K562 (cell line): Measurements from ENCODE around the gene ERAL1. TPM values are rescaled to one million over a fixed set of nuclear protein-coding genes. Genes with fewer than 3 reads are reported as not detected.

Source experiments
- BCLAF1 ChIP-seq, 2 experiments: fragments of 450-650 bp in 1 of 2; IDR thresholded peaks; 2 replicates each; pipeline ENCODE4 v1.6.1; 2011 to 2017; ENCODE audit warnings: low read depth in 2 of 2, antibody characterized with exemption in 1 of 2, borderline replicate concordance in 1 of 2, low read length in 1 of 2, mild to moderate bottlenecking in 1 of 2, mixed read lengths in 1 of 2; ENCODE audit not compliant: control insufficient read depth in 1 of 2
- DPF2 ChIP-seq: fragments of 450-650 bp; IDR thresholded peaks from 2 replicates; pipeline ENCODE4 v1.6.1; 2016
- FOXK2 ChIP-seq, 2 experiments: fragments of 450-650 bp; IDR thresholded peaks in 1 of 2; conservative IDR thresholded peaks in 1 of 2; 2 replicates each; pipeline ENCODE4 v1.6.1; 2016; ENCODE audit warnings: low read depth in 2 of 2, mild to moderate bottlenecking in 1 of 2
- HLTF ChIP-seq: fragments of 450-650 bp; IDR thresholded peaks from 2 replicates; pipeline ENCODE4 v1.6.1; 2016
- MIER1 ChIP-seq: fragments of 450-650 bp; IDR thresholded peaks from 2 replicates; pipeline ENCODE4 v1.6.1; 2016; ENCODE audit warnings: antibody characterized with exemption, mild to moderate bottlenecking, low read depth
- NKRF ChIP-seq: fragments of 450-650 bp; IDR thresholded peaks from 2 replicates; pipeline ENCODE4 v1.6.1; 2016; ENCODE audit warnings: borderline replicate concordance
- PRMT5 ChIP-seq: sonication (generic); formaldehyde crosslinking; IDR thresholded peaks from 2 replicates; pipeline ENCODE4 v1.5.0; 2020; ENCODE audit warnings: missing genetic modification reagents
- ZNF407 ChIP-seq: fragments of 450-650 bp; IDR thresholded peaks from 2 replicates; pipeline ENCODE4 v1.6.1; 2016; ENCODE audit warnings: low read depth
- polyA plus RNA-seq, 8 experiments: library from polyadenylated mRNA; depleted of rRNA in 4 of 8; stranded (reverse) in 5 of 8; unstranded in 3 of 8; fragments of >200 nt; fragmentation: Nextera tagmentation in 2 of 8; fragmentation: Illumina TruSeq in 1 of 8; extraction: Ambion mirVana in 2 of 8; extraction: Trizol in 1 of 8; gene quantifications; 2 replicates each; pipeline versions ENCODE4 v1.2.1 to v1.2.3, GENCODE V29; 2011 to 2014; ENCODE audit warnings: inconsistent platforms in 1 of 8, missing spikeins in 1 of 8
- total RNA-seq, 7 experiments: library from RNA; depleted of rRNA in 6 of 7; stranded (reverse); fragments of >200 nt in 6 of 7; fragmentation: Illumina TruSeq in 2 of 7; extraction: Trizol in 2 of 7; gene quantifications; 2 replicates each; pipeline versions ENCODE4 v1.2.1 to v1.2.3, GENCODE V29; 2011 to 2021; ENCODE audit warnings: low replicate concordance in 1 of 7
- TF ChIP-seq, protein P1 (sequence below): fragments of 450-650 bp; formaldehyde crosslinking; conservative IDR thresholded peaks from 2 replicates; pipeline ENCODE4 v1.4.0; 2022; ENCODE audit warnings: mild to moderate bottlenecking, missing genetic modification characterization
- TF ChIP-seq, protein P2 (sequence below): fragments of 450-650 bp; formaldehyde crosslinking; IDR thresholded peaks from 2 replicates; pipeline ENCODE4 v1.4.0; 2022; ENCODE audit warnings: missing genetic modification characterization

Gene ERAL1
- total and polyA plus RNA-seq, 9 of the 15 experiments (the other 6 are each of a cell fraction or from before 2014, with no cell fraction given) = 37.5 to 351 (median 106) TPM

DNA sequence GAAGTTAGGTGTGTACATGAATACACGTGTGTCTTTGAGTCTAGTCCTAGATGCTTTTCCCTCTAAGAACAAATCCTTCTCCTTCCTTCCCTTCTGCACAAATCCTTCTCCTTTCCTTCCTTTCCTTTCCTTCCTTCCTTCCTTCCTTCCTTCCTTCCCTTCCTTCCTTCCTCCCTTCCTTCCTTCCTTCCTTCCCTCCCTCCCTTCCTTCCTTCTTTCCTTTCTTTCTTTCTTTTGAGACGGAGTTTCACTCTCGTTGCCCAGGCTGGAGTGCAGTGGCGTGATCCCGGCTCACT is 48.7 kb downstream of the ERAL1 start (continued):
- TF ChIP-seq ZNF407 (peak; percentile 41; the same call in 1 of the 2 replicates), FOXK2 (conservative IDR thresholded peaks at IDR 0.05 in 1 of 2, IDR thresholded peaks at IDR 0.05 in 1 of 2; ENCODE audit: low read depth in 2 of 2) (peak in 1 of 2 experiments; percentile 12; a peak in 1 of 4 replicates), NKRF (peak; percentile 48; the same call in 1 of the 2 replicates), MIER1 (0 out of 2 replicates have a peak, but pooled peaks have one; percentile 10), BCLAF1 (IDR thresholded peaks at IDR 0.05; ENCODE audit: borderline replicate concordance in 1 of 2, control insufficient read depth in 1 of 2, low read depth in 2 of 2, low read length in 1 of 2) (peak in 1 of 2 experiments; percentile 77; a peak in 1 of 4 replicates), HLTF (peak; percentile 68; the same call in 1 of the 2 replicates), DPF2 (0 out of 2 replicates have a peak, but pooled peaks have one; percentile 17), PRMT5 (CRISPR knock-in tag) (peak; percentile 8; the same call in 1 of the 2 replicates)
- TF ChIP-seq, protein P1, sequence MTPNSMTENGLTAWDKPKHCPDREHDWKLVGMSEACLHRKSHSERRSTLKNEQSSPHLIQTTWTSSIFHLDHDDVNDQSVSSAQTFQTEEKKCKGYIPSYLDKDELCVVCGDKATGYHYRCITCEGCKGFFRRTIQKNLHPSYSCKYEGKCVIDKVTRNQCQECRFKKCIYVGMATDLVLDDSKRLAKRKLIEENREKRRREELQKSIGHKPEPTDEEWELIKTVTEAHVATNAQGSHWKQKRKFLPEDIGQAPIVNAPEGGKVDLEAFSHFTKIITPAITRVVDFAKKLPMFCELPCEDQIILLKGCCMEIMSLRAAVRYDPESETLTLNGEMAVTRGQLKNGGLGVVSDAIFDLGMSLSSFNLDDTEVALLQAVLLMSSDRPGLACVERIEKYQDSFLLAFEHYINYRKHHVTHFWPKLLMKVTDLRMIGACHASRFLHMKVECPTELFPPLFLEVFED = peak; percentile 88
- TF ChIP-seq, protein P2, sequence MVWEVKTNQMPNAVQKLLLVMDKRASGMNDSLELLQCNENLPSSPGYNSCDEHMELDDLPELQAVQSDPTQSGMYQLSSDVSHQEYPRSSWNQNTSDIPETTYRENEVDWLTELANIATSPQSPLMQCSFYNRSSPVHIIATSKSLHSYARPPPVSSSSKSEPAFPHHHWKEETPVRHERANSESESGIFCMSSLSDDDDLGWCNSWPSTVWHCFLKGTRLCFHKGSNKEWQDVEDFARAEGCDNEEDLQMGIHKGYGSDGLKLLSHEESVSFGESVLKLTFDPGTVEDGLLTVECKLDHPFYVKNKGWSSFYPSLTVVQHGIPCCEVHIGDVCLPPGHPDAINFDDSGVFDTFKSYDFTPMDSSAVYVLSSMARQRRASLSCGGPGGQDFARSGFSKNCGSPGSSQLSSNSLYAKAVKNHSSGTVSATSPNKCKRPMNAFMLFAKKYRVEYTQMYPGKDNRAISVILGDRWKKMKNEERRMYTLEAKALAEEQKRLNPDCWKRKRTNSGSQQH = peak; percentile 94; the same call in 1 of the 2 replicates
